T-cell (primary cell): ENCODE results near the gene ZC3HAV1. TPM values are rescaled to one million over a fixed set of nuclear protein-coding genes. Genes with fewer than 3 reads are reported as not detected.
"Not testable (repeated sequence)": the region's sequence is repeated elsewhere in the genome, so short reads cannot be mapped to it uniquely, and the experiment has no call there.

Experiments
- ATAC-seq, 4 experiments: fragments of 200-7000 bp in 3 of 4; fragments of 150-1000 bp in 1 of 4; cut with Tn5 transposase; replicated peaks in 1 of 4; 1 replicate in 3 of 4; 2 replicates in 1 of 4; pipeline ENCODE4 v1.10.0; 2021; ENCODE audit warnings: moderate library complexity in 3 of 4, mild to moderate bottlenecking in 2 of 4, moderate number of reproducible peaks in 1 of 4
- CTCF ChIA-PET, 2 donors: fragments of 300-600 bp; sonication (Branson Sonifier 250); formaldehyde crosslinking; loops; one replicate each; lab custom pipeline; 2022; ENCODE audit warnings: antibody characterized with exemption in 2 of 2; lab: Charles Lee
- POLR2A ChIA-PET, 2 donors: fragments of 300-600 bp; sonication (Branson Sonifier 250); formaldehyde crosslinking; loops; one replicate each; lab custom pipeline; 2022; ENCODE audit warnings: antibody characterized with exemption in 2 of 2; lab: Charles Lee
- DNase-seq, 35 experiments: peaks; one replicate each; pipeline versions ENCODE4 v3.0.0 to v3.0.0-alpha.2; 2013 to 2023
- H3K27ac ChIP-seq: one replicate; pipeline ENCODE4 v1.5.1; 2013; ENCODE audit warnings: low read length
- H3K27me3 ChIP-seq, 2 experiments: replicated peaks in 1 of 2; 1 replicate in 1 of 2; 2 replicates in 1 of 2; pipeline versions ENCODE4 v1.6.1 to v1.7.0; 2013; ENCODE audit warnings: low read length in 1 of 2, mixed read lengths in 1 of 2; ENCODE audit not compliant: control insufficient read depth in 2 of 2, insufficient read depth in 2 of 2; ENCODE audit errors: extremely low read depth in 1 of 2
- H3K36me3 ChIP-seq, 2 donors: 1 replicate in 1 of 2; 2 replicates in 1 of 2; pipeline versions ENCODE4 v1.6.1 to v1.7.0; 2013; ENCODE audit warnings: low read length in 1 of 2; ENCODE audit not compliant: control insufficient read depth in 2 of 2, insufficient read depth in 1 of 2; ENCODE audit errors: extremely low read depth in 1 of 2
- H3K4me1 ChIP-seq, 2 experiments: 1 replicate in 1 of 2; 2 replicates in 1 of 2; pipeline versions ENCODE4 v1.6.1 to v1.7.0; 2013; ENCODE audit warnings: low read length in 2 of 2, mixed read lengths in 1 of 2; ENCODE audit not compliant: insufficient read depth in 2 of 2, control insufficient read depth in 1 of 2; ENCODE audit errors: extremely low read depth in 1 of 2
- H3K4me3 ChIP-seq, 2 donors: 1 replicate in 1 of 2; 2 replicates in 1 of 2; pipeline versions ENCODE4 v1.5.1 to v1.7.0; 2013; ENCODE audit warnings: mild to moderate bottlenecking in 2 of 2, low read length in 1 of 2, moderate library complexity in 1 of 2; ENCODE audit not compliant: control insufficient read depth in 1 of 2; ENCODE audit errors: extremely low read depth in 1 of 2
- H3K9me3 ChIP-seq: 2 replicates; pipeline ENCODE4 v1.7.0; 2013
- H3K27ac Mint-ChIP-seq, 2 donors: one replicate each; pipeline ENCODE4 v1.8.0; 2020 to 2021; ENCODE audit warnings: mild to moderate bottlenecking in 2 of 2, mixed read lengths in 2 of 2
- H3K27me3 Mint-ChIP-seq, 2 donors: one replicate each; pipeline ENCODE4 v1.8.0; 2021 to 2022; ENCODE audit warnings: mixed read lengths in 2 of 2
- H3K36me3 Mint-ChIP-seq: one replicate; pipeline ENCODE4 v1.8.0; 2021; ENCODE audit warnings: mixed read lengths
- H3K4me1 Mint-ChIP-seq, 3 donors: one replicate each; pipeline ENCODE4 v1.8.0; 2020 to 2022; ENCODE audit warnings: mixed read lengths in 3 of 3, mild to moderate bottlenecking in 1 of 3
- H3K4me3 Mint-ChIP-seq, 3 donors: one replicate each; pipeline ENCODE4 v1.8.0; 2020 to 2022; ENCODE audit warnings: mild to moderate bottlenecking in 3 of 3, mixed read lengths in 3 of 3, moderate library complexity in 3 of 3
- H3K9me3 Mint-ChIP-seq, 3 donors: one replicate each; pipeline ENCODE4 v1.8.0; 2020 to 2022; ENCODE audit warnings: mixed read lengths in 3 of 3
- WGBS: methylation state at CpG from one replicate; pipeline ENCODE4 v1.1.5; 2013; ENCODE audit warnings: missing lambda C conversion rate; ENCODE audit not compliant: insufficient coverage; 5-methylcytosine and 5-hydroxymethylcytosine counted together
- total RNA-seq, 35 experiments: library from RNA in 6 of 35; stranded (reverse) in 6 of 35; fragments of 120-200 nt in 1 of 35; gene quantifications; one replicate each; pipeline versions ENCODE4 v1.2.1 to v1.2.4 and lab custom pipeline; 2013 to 2026

Gene ZC3HAV1
- total RNA-seq, 5 donors from 2014 or later (not counting 1 experiment from before 2014, with no cell fraction given): 148 to 201 (median 155) TPM

GRCh38 chr7:139132887-139133286 is 23.4 kb upstream of the ZC3HAV1 start:
- Histone ChIP-seq H3K9me3 (no peaks in the 10 kb centered on the region), H3K36me3 (no peaks in the 10 kb centered on the region), H3K27ac (peak overlapping the region; percentile 67), H3K4me3 (peak overlapping the region in 1 of 2 donors; percentile 57), H3K4me1 (peaks cover 8 to 16% of the 10 kb centered on the region in 2 experiments), H3K27me3 (no peaks in the 10 kb centered on the region)
- H3K27me3 Mint-ChIP-seq: no peaks in the 10 kb centered on the region
- WGBS: 92% methylated on average over 2 of the region's 6 CpGs
- peak overlapping the region; percentile 85 to 95 (median 90) for H3K4me3 Mint-ChIP-seq
- ATAC-seq (no peak), DNase-seq (no peak)
- peak overlapping the region in 1 of 2 donors; percentile 83 for H3K27ac Mint-ChIP-seq
- CTCF ChIA-PET: interaction anchor here in 1 of 2 donors (1.0 to 1.6 kb wide), 3 partner anchors 38 to 116 kb away, joined by 4 to 14 read pairs (median 6); no protein-coding TSS in a partner anchor
- peaks cover under 1% of the 10 kb centered on the region for H3K36me3 Mint-ChIP-seq
- H3K9me3 Mint-ChIP-seq: no peaks in the 10 kb centered on the region
- POLR2A ChIA-PET: interaction anchor here (0.6 to 2.1 kb wide), 3 partner anchors 23 to 38 kb away, joined by 3 to 9 read pairs (median 7); no protein-coding TSS in a partner anchor
- H3K4me1 Mint-ChIP-seq: peaks cover 15 to 18% (median 18%) of the 10 kb centered on the region in 3 donors

DNA sequence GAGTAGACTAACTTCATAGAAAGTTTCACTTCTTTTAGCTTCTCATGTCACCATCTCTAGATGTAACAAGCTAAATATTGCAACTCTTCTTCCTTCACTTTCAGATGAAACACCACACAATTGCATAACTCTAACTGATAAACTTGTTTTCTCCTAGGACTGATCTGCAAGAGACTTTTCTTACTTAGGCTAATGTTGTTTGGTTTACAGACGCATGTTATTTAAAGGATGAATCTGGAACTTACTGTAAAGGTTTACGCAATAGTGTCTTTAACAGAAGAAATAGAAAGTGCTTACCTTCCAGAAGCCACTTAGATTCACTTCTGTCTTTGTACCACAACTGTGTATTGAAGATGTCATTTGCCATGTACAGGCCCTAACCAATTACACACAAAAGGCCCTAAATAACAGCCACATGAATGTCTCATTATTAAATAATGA is 22.1 kb upstream of the ZC3HAV1 start:
- ChIA-PET POLR2A (interaction anchor here in 1 of 2 donors (0.7 kb wide), 1 partner anchor 21 kb away, joined by 3 read pairs; no protein-coding TSS in a partner anchor), CTCF (no interaction called here)
- Mint-ChIP-seq H3K27me3 (no peaks in the 10 kb centered on the region), H3K4me3 (no peak overlapping the region), H3K9me3 (no peaks in the 10 kb centered on the region), H3K27ac (no peak overlapping the region), H3K36me3 (no peaks in the 10 kb centered on the region), H3K4me1 (peaks cover 18 to 28% (median 24%) of the 10 kb centered on the region in 3 donors)
- Histone ChIP-seq H3K4me1 (peaks cover 8 to 16% of the 10 kb centered on the region in 2 experiments), H3K27me3 (no peaks in the 10 kb centered on the region), H3K9me3 (no peaks in the 10 kb centered on the region), H3K27ac (no peak overlapping the region), H3K4me3 (no peak overlapping the region), H3K36me3 (no peaks in the 10 kb centered on the region)
- no CpG with 5 or more reads among the region's 2 CpGs for WGBS
- DNase-seq (no peak), ATAC-seq (no peak)

DNA sequence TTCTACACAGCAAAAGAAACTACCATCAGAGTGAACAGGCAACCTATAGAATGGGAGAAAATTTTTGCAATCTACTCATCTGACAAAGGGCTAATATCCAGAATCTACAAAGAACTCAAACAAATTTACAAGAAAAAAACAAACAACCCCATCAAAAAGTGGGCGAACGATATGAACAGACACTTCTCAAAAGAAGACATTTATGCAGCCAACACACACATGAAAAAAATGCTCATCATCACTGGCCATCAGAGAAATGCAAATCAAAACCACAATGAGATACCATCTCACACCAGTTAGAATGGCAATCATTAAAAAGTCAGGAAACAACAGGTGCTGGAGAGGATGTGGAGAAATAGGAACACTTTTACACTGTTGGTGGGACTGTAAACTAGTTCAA is 20.3 kb upstream of the ZC3HAV1 start:
- H3K27ac ChIP-seq, DNase-seq, H3K27ac Mint-ChIP-seq, H3K9me3 Mint-ChIP-seq, H3K36me3 Mint-ChIP-seq, CTCF ChIA-PET, ATAC-seq, H3K4me3 Mint-ChIP-seq, H3K27me3 ChIP-seq, H3K36me3 ChIP-seq, H3K9me3 ChIP-seq, POLR2A ChIA-PET, H3K4me3 ChIP-seq, H3K27me3 Mint-ChIP-seq: not testable (repeated sequence)
- peaks cover 8 to 16% of the 10 kb centered on the region in 2 experiments for H3K4me1 ChIP-seq
- WGBS: no CpG with 5 or more reads among the region's 2 CpGs
- H3K4me1 Mint-ChIP-seq: peaks cover 23 to 34% (median 25%) of the 10 kb centered on the region in 3 donors

DNA sequence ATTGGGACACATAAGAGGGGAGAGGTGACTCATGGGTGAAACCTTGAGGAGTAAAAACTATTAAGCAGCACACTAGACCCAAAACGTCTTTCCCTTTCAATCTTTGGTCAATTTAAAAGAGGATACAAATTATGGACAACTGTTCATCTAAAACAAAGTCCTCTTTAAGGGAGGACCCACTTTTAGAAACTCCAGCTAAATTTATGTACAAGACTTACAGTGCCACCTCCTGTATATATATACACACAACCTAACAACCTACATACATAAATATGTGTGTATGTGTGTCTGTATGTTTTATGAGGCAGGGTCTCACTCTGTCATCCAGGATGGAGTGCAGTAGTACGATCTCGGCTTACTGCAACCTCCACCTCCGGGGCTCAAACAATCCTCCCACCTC is 18.1 kb upstream of the ZC3HAV1 start:
- H3K36me3 Mint-ChIP-seq: no peaks in the 10 kb centered on the region
- Histone ChIP-seq H3K27ac (no peak overlapping the region), H3K4me3 (no peak overlapping the region), H3K9me3 (no peaks in the 10 kb centered on the region), H3K27me3 (no peaks in the 10 kb centered on the region), H3K36me3 (no peaks in the 10 kb centered on the region), H3K4me1 (no peaks in the 10 kb centered on the region)
- POLR2A ChIA-PET: interaction anchor here in 1 of 2 donors (0.6 kb wide), 1 partner anchor 236 kb away, joined by 4 read pairs; no protein-coding TSS in a partner anchor
- H3K9me3 Mint-ChIP-seq: no peaks in the 10 kb centered on the region
- CTCF ChIA-PET: interaction anchor here (0.5 to 3.0 kb wide), 17 partner anchors 12 to 250 kb away, joined by 3 to 32 read pairs (median 4); no protein-coding TSS in a partner anchor
- ATAC-seq (peak; percentile 62 to 80 (median 68)), DNase-seq (peak in 1 of 35 experiments; percentile 43)
- H3K27ac Mint-ChIP-seq: no peak overlapping the region
- 100% methylated on average over 3 of the region's 4 CpGs for WGBS
- no peak overlapping the region for H3K4me3 Mint-ChIP-seq
- H3K4me1 Mint-ChIP-seq: peaks cover 6 to 29% (median 14%) of the 10 kb centered on the region in 3 donors
- H3K27me3 Mint-ChIP-seq: no peaks in the 10 kb centered on the region

GRCh38 chr7:139125657-139126056 is 16.1 kb upstream of the ZC3HAV1 start:
- Mint-ChIP-seq H3K4me3 (no peak overlapping the region), H3K27me3 (no peaks in the 10 kb centered on the region), H3K9me3 (no peaks in the 10 kb centered on the region), H3K27ac (no peak overlapping the region), H3K36me3 (no peaks in the 10 kb centered on the region), H3K4me1 (peaks cover 5 to 28% (median 13%) of the 10 kb centered on the region in 3 donors)
- ATAC-seq (no peak), DNase-seq (no peak)
- ChIA-PET POLR2A (interaction anchor here in 1 of 2 donors (0.6 to 1.5 kb wide), 3 partner anchors 30 to 662 kb away, joined by 4 to 5 read pairs (median 5); no protein-coding TSS in a partner anchor), CTCF (interaction anchor here (0.7 to 1.9 kb wide), 4 partner anchors 31 to 109 kb away, joined by 3 to 5 read pairs (median 5); no protein-coding TSS in a partner anchor)
- no peaks in the 10 kb centered on the region for H3K9me3 ChIP-seq
- no peaks in the 10 kb centered on the region for H3K27me3 ChIP-seq
- H3K4me1 ChIP-seq: no peaks in the 10 kb centered on the region
- H3K27ac ChIP-seq: no peak overlapping the region
- WGBS: no CpG with 5 or more reads among the region's 7 CpGs
- H3K36me3 ChIP-seq: no peaks in the 10 kb centered on the region
- H3K4me3 ChIP-seq: no peak overlapping the region

- H3K4me1 Mint-ChIP-seq: peaks cover 5 to 28% (median 13%) of the 10 kb centered on the region in 3 donors
- H3K27me3 Mint-ChIP-seq, H3K4me1 ChIP-seq, H3K4me3 Mint-ChIP-seq, H3K27me3 ChIP-seq, H3K36me3 ChIP-seq, H3K9me3 Mint-ChIP-seq, H3K27ac ChIP-seq, H3K27ac Mint-ChIP-seq, ATAC-seq, H3K9me3 ChIP-seq, DNase-seq, H3K4me3 ChIP-seq, H3K36me3 Mint-ChIP-seq: not testable (repeated sequence)
- POLR2A ChIA-PET: interaction anchor here in 1 of 2 donors (1.5 kb wide), 1 partner anchor 30 kb away, joined by 5 read pairs; no protein-coding TSS in a partner anchor
- CTCF ChIA-PET: interaction anchor here (0.7 to 1.9 kb wide), 6 partner anchors 30 to 111 kb away, joined by 3 to 7 read pairs (median 5); no protein-coding TSS in a partner anchor
- no CpG with 5 or more reads among the region's 3 CpGs for WGBS
Observed at GRCh38 chr7:139124995-139125394, 15.5 kb upstream of the ZC3HAV1 start.
